Endothelial cell of umbilical vein (primary cell): ENCODE results near the gene GABBR2. TPM values are rescaled to one million over a fixed set of nuclear protein-coding genes. Genes with fewer than 3 reads are reported as not detected.

Experiments
- BruUV-seq: library from RNA; stranded (reverse); fragments of 400-500 nt; replicated peaks from 2 replicates; lab custom pipeline; 2021; lab: Mats Ljungman, UMichigan
- CTCF ChIA-PET: fragments of 300-600, 350-600 bp; sonication (Branson Sonifier 250); formaldehyde crosslinking; loops from one replicate; lab custom pipeline; 2021; ENCODE audit warnings: antibody characterized with exemption, inconsistent platforms; lab: Charles Lee
- POLR2A ChIA-PET: fragments of 300-600, 350-600 bp; sonication (Branson Sonifier 250); formaldehyde crosslinking; loops from one replicate; lab custom pipeline; 2021; ENCODE audit warnings: antibody characterized with exemption, inconsistent platforms; lab: Charles Lee
- DNase-seq: peaks from one replicate; pipeline ENCODE4 v3.0.0-alpha.2; 2011; ENCODE audit warnings: low read depth, low spot score
- FAIRE-seq: peaks from 2 replicates; lab custom pipeline; 2011; peaks lifted over from hg19 to GRCh38; lab: Jason Lieb, UNC
- H2AFZ ChIP-seq: 2 replicates; pipeline ENCODE4 v1.6.0; 2012; ENCODE audit warnings: low read depth, low read length, control low read depth, inconsistent platforms
- H3K27ac ChIP-seq: 2 replicates; pipeline ENCODE4 v1.5.1; 2011; ENCODE audit warnings: low read depth, mild to moderate bottlenecking, control low read depth, low read length, moderate library complexity; ENCODE audit not compliant: insufficient read depth
- H3K27me3 ChIP-seq, 2 experiments: 2 replicates each; pipeline versions ENCODE4 v1.6.0 to v1.6.1; 2011; ENCODE audit warnings: low read length in 2 of 2, mixed read lengths in 1 of 2; ENCODE audit not compliant: control insufficient read depth in 2 of 2, insufficient read depth in 2 of 2
- H3K36me3 ChIP-seq, 2 experiments: 2 replicates in 1 of 2; 3 replicates in 1 of 2; pipeline ENCODE4 v1.5.1; 2011; ENCODE audit warnings: low read length in 2 of 2, mild to moderate bottlenecking in 1 of 2, moderate library complexity in 1 of 2; ENCODE audit not compliant: control insufficient read depth in 2 of 2, insufficient read depth in 2 of 2; ENCODE audit errors: extremely low read depth in 1 of 2
- H3K4me1 ChIP-seq: 3 replicates; pipeline ENCODE4 v1.5.1; 2011; ENCODE audit warnings: mild to moderate bottlenecking, low read length; ENCODE audit not compliant: control insufficient read depth, insufficient read depth; ENCODE audit errors: extremely low read depth
- H3K4me2 ChIP-seq: 2 replicates; pipeline ENCODE4 v1.6.1; 2011; ENCODE audit warnings: low read length, control low read depth, mixed read lengths; ENCODE audit not compliant: insufficient read depth
- H3K4me3 ChIP-seq, 3 experiments: fragments of 200-600 bp in 1 of 3; sonication (generic), shearing (Covaris generic) in 1 of 3; replicated peaks in 1 of 3; 2 replicates each; pipeline ENCODE4 v1.5.1; 2011 to 2016; ENCODE audit warnings: control low read depth in 3 of 3, low read length in 3 of 3, mild to moderate bottlenecking in 2 of 3, inconsistent platforms in 1 of 3, low read depth in 1 of 3, moderate library complexity in 1 of 3; ENCODE audit not compliant: insufficient read depth in 1 of 3
- H3K79me2 ChIP-seq: 2 replicates; pipeline ENCODE4 v1.6.0; 2012; ENCODE audit warnings: low read length, inconsistent platforms; ENCODE audit not compliant: control insufficient read depth, insufficient read depth
- H3K9ac ChIP-seq: replicated peaks from 2 replicates; pipeline ENCODE3; 2011; ENCODE audit warnings: low read length, control low read depth; ENCODE audit not compliant: insufficient read depth; ENCODE audit errors: extremely low read depth
- H3K9me1 ChIP-seq: replicated peaks from 3 replicates; pipeline ENCODE4 v1.6.0; 2011; ENCODE audit warnings: mild to moderate bottlenecking, low read length; ENCODE audit not compliant: control insufficient read depth, insufficient read depth; ENCODE audit errors: extremely low read depth
- H3K9me3 ChIP-seq: replicated peaks from 2 replicates; pipeline ENCODE4 v1.5.1; 2012; ENCODE audit warnings: low read length, inconsistent platforms; ENCODE audit not compliant: control insufficient read depth, insufficient read depth
- H4K20me1 ChIP-seq: replicated peaks from 2 replicates; pipeline ENCODE3; 2011; ENCODE audit warnings: mild to moderate bottlenecking, low read length; ENCODE audit not compliant: control insufficient read depth, insufficient read depth; ENCODE audit errors: extremely low read depth
- CTCF ChIP-seq, 2 donors: IDR thresholded peaks; 1 replicate in 1 of 2; 2 replicates in 1 of 2; pipeline ENCODE4 v1.5.1; 2011; ENCODE audit warnings: low read length in 2 of 2, mild to moderate bottlenecking in 2 of 2, moderate library complexity in 2 of 2, control low read depth in 1 of 2, inconsistent platforms in 1 of 2, low read depth in 1 of 2; ENCODE audit not compliant: insufficient read depth in 1 of 2; ENCODE audit errors: extremely low read depth in 1 of 2
- EZH2 ChIP-seq: IDR thresholded peaks from 2 replicates; pipeline ENCODE4 v1.6.1; 2012; ENCODE audit warnings: borderline replicate concordance, low read depth, mild to moderate bottlenecking, moderate library complexity, low read length, inconsistent platforms; ENCODE audit not compliant: severe bottlenecking
- FOS ChIP-seq: IDR thresholded peaks from 2 replicates; pipeline ENCODE4 v1.6.1; 2011; ENCODE audit warnings: mild to moderate bottlenecking, low read length, moderate library complexity, borderline replicate concordance; ENCODE audit not compliant: insufficient read depth
- GATA2 ChIP-seq: IDR thresholded peaks from 2 replicates; pipeline ENCODE4 v1.7.0; 2011; ENCODE audit warnings: low read depth, mild to moderate bottlenecking, moderate library complexity, mixed read lengths, low read length; ENCODE audit not compliant: insufficient read length, insufficient read depth
- JUN ChIP-seq: IDR thresholded peaks from 2 replicates; pipeline ENCODE4 v1.6.1; 2011; ENCODE audit warnings: borderline replicate concordance, low read depth; ENCODE audit not compliant: insufficient read length, insufficient read depth
- MAX ChIP-seq: IDR thresholded peaks from 2 replicates; pipeline ENCODE4 v1.6.1; 2011; ENCODE audit not compliant: insufficient read depth, insufficient read length
- MYC ChIP-seq: IDR thresholded peaks from one replicate; pipeline ENCODE4 v1.6.1; 2011; ENCODE audit warnings: mild to moderate bottlenecking, low read depth, low read length
- POLR2A ChIP-seq: IDR thresholded peaks from 2 replicates; pipeline ENCODE4 v1.6.1; 2012; ENCODE audit warnings: low read depth, mild to moderate bottlenecking, control low read depth, low read length
- POLR2AphosphoS5 ChIP-seq: IDR thresholded peaks from 2 replicates; pipeline ENCODE4 v1.6.1; 2012; ENCODE audit warnings: low read depth, mild to moderate bottlenecking, control low read depth, low read length, moderate library complexity; ENCODE audit not compliant: insufficient read depth
- dilution Hi-C: fragments of 300-500 bp; cut with MboI; formaldehyde crosslinking; loops from one replicate; pipeline ENCODE4 v1.15.0; 2019; ENCODE audit warnings: low sequenced_read_pairs; ENCODE audit not compliant: extremely low pct_ligation_motif_present
- intact Hi-C: fragments of 100-400 bp; cut with micrococcal nuclease; formaldehyde crosslinking; loops from one replicate; pipeline ENCODE4 v1.10.0; 2022
- polyA plus RNA-seq, 4 experiments: library from polyadenylated mRNA; depleted of rRNA in 3 of 4; stranded (reverse) in 3 of 4; unstranded in 1 of 4; fragments of >200 nt; gene quantifications; 2 replicates each; pipeline versions ENCODE4 v1.2.1 to v1.2.3, GENCODE V29; 2011 to 2012; ENCODE audit warnings: missing spikeins in 1 of 4
- total RNA-seq: library from RNA; stranded (reverse); gene quantifications from 2 replicates; pipeline ENCODE4 v1.2.3, GENCODE V29; 2021

The GABBR2 gene
- total and polyA plus RNA-seq, 2 donors (not counting 3 experiments of a cell fraction or from before 2014, with no cell fraction given) = 1.1 to 9.2 TPM

DNA sequence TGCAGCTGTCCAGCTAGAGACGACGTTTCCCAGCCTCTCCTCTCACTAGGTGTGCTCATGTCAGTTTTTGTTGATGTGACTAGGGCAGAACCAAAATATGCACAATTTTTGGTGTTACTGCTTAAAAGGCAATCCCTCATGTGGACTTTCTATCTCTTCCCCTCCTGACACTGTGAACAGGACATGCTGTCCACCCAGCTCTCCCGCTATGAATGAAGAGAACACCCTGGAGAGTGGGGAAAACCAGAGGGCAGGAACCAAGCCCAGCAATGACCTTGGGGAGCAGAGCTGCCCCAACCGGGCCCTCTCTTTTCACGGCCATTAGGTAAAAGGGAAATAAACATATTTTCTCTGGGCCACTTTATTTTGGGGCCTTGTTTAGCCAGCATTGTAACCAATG is 406.6 kb downstream of the GABBR2 start:
- Histone ChIP-seq H3K27me3 (no peaks in the 10 kb centered on the region), H3K9me1 (no peaks in the 10 kb centered on the region), H3K9me3 (no peaks in the 10 kb centered on the region), H3K36me3 (no peaks in the 10 kb centered on the region), H3K4me2 (no peak overlapping the region), H2AFZ (no peak overlapping the region), H4K20me1 (no peaks in the 10 kb centered on the region), H3K9ac (no peak overlapping the region), H3K4me1 (peaks cover 6% of the 10 kb centered on the region), H3K4me3 (no peak overlapping the region), H3K79me2 (no peaks in the 10 kb centered on the region), H3K27ac (no peak overlapping the region)
- intact Hi-C loops (no loop called here), dilution Hi-C loops (no loop called here)
- TF ChIP-seq MAX (no peak), GATA2 (no peak), POLR2A (no peak), JUN (no peak), EZH2 (no peak), CTCF (IDR thresholded peaks at IDR 0.05; ENCODE audit: extremely low read depth in 1 of 2, insufficient read depth in 1 of 2, low read depth in 1 of 2, low read length in 2 of 2) (no peak), MYC (no peak), FOS (no peak), POLR2AphosphoS5 (no peak)
- BruUV-seq = no TSS peak
- FAIRE-seq (no peak), DNase-seq (no peak)
- ChIA-PET CTCF (no interaction called here), POLR2A (no interaction called here)
